HG02642 (cell line): ENCODE results near the gene NTHL1.
"Not testable (repeated sequence)": the region's sequence is repeated elsewhere in the genome, so short reads cannot be mapped to it uniquely, and the experiment has no call there.

Source experiments
- ATAC-seq: cut with Tn5 transposase; IDR thresholded peaks from one replicate; pipeline ENCODE4 v1.9.1; 2021; ENCODE audit warnings: mild to moderate bottlenecking; ENCODE audit not compliant: unreplicated experiment, poor library complexity

NTHL1 gene

DNA sequence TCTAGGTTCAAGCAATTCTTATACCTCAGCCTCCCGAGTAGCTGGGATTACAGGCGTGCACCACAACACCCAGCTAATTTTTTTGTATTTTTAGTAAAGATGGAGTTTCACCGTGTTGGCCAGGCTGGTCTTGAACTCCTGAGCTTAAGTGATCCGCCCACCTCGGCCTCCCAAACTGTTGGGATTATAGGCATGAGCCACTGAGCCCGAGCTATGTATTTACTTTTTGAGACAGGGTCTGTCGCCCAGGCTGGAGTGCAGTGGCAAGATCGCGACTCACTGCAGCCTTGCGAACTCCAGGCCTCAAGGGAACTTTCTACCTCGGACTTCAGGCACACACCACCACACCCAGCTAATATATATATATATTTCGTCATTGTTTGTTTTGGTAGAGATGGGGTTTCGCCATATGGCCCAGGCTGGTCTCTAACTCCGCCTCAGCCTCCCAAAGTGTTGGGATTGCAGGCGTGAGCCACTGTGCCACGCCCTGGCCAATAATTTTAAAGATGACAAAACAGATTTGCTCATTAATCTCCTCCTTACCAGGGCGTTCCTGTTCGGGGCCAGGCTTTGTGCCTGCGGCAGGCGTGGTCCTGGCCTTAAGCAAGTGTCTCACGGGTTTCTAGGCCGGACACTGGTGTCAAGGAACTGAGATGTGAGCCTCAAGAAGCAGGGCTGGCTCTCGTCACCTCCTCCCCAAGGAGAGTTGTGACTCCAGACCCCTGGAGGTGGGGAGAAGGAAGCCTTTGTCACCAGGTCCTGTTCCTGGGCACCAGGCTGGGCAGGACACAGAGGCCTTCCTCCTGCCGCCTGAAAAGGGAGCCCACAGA, 32.3 kb downstream of the NTHL1 start:
- ATAC-seq: no peak

DNA sequence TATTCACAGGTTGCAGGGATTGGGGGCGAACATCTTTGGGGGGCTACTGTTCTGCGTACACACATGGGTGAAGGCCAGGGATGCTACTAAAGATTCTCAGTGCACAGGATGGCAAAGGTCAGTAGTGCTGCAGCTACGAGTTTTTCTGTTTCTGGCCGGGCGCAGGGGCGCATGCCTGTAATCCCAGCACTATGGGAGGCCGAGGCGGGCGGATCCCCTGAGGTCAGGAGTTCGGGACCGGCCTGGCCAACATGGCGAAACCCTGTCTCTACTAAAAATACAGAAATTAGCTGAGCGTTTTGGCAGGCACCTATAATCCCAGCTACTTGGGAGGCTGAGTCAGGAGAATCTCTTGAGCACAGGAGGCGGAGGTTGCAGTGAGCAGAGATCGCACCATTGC, 34.1 kb downstream of the NTHL1 start:
- ATAC-seq: no peak

DNA sequence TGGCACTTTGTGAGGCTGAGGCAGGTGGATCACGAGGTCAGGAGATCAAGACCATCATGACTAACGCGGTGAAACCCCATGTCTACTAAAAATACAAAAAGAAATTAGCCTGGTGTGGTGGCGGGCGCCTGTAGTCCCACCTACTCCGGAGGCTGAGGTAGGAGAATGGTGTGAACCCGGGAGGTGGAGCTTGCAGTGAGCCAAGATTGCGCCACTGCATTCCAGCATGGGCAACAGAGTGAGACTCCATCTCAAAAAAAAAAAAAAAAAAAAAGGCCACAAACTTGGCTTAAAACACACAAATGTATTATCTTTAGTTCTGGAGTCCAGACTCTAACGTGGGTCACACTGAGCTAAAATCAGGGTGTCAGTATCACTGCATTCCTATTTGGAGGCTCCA, 35.9 kb downstream of the NTHL1 start:
- ATAC-seq: not testable (repeated sequence)

DNA sequence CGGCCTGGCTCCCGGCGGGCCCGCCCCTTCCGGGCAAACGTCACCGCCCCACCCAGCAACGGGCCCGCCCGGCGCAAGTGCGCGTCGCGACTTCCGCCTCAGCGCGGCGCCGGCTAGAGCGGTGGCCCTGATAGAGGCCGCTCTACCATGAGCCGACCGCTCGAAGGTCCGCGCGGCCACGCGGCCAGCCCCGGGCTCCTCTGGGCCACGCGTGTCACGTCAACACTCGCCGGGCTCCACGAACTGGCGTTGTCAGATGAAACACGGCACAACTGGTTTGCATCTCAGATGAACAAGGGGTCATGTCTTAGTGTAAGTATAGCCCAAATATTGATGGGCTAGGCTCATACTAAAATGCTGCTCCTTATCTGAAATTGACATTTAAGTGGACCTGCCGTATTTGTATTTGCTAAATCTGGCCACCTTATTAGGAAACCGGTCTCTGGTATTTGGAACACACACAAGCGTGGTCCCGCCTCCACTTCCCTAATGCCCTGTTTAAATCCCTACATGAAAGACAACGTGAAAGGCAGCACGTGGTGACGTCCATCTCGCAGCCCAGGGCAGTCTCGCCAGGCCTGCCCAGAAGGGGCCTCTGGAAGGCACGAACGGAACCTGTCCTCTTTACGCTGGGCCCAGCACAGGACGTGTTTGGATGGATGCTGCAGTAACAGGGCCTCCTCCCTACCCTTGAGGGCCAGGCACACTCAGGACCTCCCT, 37.7 kb downstream of the NTHL1 start, which contains the start of gene ZNF598:
TSS of gene ZNF598 (minus strand) at position 31 of the 720 bp plus-strand sequence.
- peak; percentile 84 for ATAC-seq

DNA sequence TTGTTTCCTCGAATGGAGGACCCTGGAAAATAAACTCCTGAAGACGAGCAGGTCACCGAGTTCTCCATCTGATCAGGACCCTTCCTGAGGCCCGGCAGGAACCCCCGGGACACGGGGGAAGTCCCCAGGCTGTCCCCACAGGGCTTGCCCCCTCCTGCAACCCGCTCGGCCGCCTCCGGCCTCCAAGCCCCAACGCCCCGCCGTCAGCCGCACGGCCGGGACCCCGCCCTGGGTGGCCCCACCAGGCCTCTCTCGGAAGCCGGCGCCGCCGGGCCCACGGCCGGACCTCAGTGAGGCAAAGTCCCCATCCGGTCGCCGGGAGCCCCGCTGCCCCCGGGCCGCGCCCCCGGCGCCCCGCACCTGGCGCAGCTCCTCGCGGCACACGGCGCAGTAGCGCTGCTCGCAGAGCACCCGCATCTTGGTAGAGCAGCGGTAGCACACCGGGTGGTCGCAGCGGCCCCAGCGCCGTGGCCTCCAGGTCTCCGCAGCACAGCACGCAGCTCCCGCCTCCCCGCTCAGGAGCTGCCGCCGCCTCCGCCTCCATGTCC, 38.4 kb downstream of the NTHL1 start:
- peak; percentile 36 for ATAC-seq

DNA sequence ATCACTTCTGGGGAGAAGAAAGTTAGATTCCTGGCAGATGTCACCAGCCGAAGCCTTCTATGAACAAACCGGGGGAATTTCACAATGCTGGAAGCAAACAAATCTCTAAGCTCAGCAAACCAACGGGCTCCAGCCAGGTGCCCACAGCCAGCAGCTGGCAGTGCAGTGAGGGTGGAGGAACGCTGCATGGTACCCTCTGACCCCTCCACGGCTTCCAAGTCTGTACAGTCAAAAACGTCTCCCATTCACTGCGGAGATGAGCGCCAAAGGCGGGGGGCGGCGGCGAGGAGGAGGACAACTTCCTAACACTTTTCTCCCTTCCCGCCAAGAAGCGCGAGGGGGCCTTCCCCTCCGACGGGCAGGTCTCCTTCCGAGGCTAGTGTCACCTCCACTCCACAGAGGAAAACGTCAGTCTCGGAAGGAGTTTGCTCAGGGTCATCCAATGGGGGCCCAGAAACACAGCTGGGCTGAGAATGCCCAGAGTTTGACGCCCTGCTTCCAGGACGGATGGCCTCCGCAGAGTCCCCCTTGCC, 38.9 kb downstream of the NTHL1 start:
- peak; percentile 4 for ATAC-seq

DNA sequence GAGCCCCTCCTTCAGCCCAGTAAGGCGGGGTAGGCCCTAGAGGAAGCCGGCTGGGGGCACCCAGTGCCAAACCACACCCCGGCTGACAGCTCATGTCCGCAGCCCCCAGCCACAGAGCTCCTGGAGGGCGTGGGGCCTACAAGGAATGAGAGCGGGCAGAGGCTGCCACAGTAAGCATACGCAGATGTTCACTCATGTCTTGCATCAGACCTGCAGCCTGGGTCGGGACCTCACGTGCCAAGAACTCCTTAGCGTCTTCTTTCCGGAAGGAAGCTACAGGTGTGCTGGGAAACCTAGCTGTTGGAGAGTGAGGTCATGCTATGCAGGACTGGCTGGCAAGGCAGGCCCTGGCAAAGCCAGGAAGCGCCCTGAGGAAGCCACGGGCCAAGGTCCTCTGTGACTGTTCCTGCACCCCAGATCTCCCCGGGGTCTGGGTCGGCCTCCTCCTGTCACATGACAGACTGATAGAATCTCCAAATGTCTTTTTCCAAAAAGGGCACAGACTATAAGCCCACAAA, 39.6 kb downstream of the NTHL1 start:
- ATAC-seq: no peak

DNA sequence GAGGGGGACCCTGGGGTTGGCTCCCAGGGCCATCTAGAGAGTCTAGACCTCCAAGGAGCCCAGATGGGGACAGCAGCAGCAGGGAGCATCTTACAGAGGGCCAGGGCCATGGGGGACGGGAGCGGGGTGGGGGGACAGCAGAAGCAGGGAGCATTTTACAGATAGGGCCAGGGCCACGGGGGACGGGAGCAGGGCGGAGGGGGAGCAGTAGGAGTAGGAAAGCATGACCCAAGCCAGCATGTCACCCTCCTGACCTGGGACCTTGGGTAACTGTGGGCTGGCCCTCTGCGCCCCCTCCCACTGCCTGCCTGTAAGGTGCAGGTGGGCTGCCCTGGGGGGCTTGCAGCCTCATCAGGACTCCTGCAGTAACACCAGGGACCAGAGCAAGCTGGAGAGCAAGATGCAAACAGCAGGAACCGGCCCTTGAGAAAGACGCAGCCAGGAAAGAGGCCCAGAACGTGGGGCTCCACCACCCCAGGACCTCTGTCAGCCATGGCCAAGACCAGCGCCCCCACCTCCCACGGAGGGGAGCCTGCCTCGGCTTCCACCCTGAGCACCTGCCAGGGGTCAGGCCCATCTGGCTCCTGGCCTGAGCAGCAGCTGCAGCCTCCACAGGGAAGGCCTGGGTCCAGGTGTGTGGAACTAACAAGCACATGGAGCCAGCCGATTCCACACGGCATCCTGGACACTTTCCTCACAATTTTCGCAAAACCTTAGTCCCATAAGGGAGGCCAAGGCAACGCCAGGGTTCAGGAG, 40.4 kb downstream of the NTHL1 start:
- no peak for ATAC-seq

DNA sequence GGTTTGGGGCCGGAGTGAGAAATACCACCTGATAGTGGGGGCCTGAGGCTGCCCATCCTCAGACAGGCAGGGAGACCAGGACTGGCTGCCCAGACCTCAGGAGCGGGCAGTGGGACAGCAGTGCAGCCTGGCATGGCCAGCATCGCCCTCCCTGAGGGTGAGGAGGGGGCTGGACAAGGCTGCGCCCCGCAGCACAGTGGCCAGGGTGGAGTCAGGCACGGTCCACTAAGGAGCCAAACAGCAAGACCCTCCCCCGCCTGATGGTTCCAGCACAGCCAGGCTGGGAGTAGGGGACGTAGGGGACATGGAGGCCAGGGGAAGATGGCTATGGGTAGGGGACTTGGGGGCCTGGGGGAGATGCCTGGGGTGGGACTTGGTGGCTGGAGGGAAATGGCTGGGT, 41.3 kb downstream of the NTHL1 start:
- no peak for ATAC-seq

DNA sequence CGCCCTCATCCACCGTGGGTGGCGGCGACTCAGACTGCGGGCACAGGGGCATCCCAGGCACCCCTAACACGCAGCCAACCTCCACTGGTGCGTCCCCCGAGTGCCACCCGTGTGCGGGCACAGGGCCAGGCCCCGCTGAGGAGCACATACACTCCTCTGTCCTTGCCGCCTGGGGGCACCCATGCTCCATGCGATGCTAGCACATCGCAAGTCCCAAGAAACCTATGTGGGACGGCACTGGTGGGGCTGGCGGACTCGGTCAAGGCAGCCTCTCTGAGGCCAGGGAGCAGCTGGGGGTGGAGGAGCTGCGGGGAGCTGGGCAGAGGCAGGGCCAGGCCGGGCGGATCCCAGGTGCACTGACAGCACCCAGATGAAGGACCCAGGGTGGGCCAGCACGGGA, 42.0 kb downstream of the NTHL1 start:
- ATAC-seq: no peak

DNA sequence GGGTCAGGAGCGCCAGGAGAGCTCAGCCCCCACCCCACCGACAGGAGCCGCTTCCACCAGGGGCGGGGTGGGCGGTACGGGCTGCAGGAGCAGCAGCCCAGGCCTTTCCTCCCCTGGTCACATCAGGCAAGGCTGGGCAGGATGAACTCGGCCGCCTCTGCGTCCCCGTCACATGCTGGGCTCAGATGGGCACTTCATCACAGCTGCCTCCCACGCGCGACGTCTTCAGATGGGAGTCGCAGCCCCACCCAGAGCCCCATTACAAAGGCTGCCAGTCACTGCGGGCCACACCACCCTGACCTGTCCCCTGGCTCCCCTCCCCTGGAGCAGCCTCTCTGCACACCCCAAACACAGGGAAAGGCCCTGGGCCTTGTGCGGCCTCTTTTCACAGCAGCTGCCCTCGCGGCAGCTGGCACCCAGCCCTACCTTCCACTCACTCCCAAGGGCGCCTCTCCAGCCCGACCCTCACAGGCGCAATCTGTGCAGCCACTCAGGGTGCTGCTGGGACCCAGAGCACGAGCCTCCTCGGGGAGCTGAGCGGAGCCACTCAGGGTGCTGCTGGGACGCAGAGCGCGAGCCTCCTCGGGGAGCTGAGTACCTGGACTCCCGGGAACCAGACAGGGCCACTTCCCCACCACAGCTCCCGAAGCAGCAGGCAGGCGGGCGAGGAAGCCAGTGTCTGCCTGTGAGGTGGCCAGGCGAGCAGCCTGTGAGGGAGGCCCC, 42.7 kb downstream of the NTHL1 start:
- no peak for ATAC-seq

DNA sequence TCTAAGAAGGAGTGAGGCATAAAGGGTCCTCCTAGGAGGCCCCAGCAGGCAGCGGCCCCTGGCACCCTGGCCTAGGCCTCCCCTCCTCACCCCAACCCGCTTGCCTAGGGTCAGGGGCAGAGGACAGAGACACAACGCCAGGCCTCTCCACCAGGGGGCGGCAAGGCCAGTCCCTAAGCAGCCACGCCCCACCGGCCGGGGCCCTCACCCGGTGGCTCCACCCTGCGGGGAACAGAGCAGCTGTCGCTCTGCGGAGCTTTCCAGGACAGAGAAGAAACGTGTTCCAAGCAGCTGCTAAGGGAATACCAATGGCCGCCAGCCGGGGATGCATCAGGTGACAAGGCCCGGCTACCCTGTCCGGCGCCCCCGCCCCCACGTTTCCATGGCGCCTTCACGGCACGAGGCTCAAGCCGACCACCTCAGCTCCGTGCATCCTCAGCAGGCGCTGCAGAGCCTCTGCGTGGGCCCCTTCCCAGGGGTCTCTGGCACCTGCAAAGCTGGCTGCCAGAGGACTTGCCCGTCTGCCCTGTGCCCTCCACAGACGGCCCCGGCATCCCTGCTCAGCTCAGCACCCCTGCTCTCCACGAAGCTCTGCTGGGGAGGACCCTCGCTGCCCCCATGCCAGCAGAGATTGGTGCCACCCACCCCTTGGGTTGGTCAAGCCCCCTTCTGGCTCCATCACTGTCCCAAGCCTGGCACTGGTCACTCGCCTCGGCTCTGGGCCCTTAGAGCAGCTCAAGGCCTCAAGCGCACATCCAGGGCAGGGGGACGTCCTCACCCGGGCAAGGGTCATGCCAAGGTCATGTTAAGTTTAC, 43.6 kb downstream of the NTHL1 start:
- ATAC-seq: peak; percentile 67

DNA sequence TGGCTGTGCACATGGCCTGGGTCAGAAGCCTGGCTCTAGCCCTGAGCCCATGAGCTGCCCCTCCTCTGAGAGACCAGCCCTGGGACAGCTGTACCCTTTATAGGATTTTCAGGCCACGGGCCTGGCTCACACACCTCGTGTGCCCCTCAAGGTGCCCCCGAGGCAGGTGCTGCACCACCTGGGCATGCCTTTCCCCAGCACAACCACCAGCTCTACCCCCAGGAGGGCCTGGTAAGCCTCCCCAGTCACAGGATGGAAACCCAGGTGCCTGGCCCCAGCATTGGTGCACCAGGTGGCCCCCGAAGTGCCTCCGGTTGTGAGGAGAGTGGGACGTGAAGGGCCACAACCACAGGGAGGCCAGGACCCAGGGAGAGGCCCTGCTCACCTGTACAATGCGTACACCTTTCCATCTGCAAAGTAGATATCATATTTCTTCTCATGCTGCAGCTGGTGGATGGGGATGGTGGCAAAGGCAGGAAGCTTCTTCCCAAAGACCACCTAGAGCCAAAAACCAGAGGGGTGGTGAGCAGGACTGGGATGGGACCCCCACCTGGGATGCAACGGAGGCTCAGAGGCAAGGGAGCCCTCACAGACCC, 44.3 kb downstream of the NTHL1 start:
- ATAC-seq: no peak

DNA sequence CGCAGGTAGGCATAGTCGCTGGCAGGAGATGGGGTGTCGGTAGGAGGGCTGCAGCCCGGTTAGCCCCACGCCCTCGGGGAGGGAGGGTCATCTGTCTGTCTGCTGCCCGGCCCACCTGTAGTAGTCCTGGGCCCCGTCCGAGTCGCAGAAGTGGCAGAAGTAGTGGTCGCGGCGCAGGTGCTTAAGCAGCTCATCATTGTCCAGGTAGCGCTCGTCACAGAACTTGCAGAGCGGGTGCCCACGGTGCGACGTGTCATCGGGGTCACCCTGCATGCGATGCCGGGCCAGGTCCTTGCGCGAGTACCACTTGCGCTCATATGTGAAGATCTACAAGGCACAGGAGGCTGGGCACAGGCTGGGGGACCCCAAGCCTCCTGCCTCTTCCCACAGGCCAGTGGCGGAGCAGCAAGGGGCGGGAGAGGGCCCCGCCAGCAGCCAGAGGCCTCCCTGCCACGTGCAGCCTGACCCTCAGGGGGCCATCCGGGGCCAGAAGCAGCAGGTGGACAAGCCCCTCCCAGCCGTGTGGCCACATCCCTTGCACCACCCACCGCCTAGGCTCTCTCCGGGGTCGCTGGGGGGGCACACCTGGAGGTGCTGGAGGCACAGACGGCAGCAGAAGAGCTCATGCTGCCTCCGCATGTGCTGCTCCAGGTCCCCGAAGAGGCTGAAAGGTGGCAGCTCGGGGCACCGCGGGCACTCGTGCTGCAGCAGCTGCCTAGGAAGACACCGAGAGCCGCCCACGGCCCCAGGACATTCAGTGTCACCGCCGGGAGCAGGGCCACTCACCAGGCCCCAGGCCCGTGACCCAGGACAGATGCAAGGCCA, 45.0 kb downstream of the NTHL1 start:
- ATAC-seq: no peak

DNA sequence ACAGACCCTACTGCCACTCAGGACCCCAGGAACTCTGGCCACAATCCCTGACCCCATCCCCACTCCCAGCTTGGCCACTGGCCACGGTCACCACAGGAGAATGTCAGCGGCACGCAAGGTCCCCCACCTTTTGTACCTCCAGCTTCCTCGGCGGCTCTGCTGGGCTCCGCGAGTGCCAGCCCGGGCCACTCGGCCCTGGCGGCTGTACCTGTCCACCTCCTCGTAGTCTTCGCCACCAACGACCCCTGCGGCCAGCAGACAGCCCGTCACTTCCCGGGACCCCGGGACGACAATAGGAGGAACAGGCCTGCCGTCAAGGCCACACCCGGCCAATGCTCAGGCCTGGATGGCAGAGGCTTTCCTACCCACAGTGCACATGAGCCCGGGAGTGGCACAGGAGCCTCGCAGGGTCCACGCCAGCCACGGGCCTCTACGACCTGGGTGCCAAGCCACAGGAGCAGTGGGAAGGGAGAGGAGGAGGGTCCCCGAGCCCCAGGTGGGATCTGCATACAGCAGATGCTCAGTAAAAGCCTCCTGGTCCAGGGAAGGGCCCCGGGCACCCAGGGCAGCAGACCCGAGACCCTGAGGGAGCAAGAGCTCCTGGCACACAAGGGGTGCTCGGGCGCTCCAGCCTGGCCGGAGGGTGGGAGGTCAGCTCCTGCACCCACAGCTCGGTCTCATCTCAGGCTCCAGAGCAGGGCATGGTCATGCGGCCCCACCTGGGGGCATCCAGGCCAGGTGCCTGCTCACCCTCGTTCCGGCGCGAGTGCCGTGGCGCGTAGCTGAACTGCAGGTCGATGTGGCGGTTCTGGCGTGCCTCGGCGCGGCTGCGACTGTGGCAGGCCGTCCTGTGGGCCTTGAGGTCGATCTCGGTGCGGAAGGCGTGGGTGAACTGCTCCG, 45.9 kb downstream of the NTHL1 start:
- no peak for ATAC-seq

DNA sequence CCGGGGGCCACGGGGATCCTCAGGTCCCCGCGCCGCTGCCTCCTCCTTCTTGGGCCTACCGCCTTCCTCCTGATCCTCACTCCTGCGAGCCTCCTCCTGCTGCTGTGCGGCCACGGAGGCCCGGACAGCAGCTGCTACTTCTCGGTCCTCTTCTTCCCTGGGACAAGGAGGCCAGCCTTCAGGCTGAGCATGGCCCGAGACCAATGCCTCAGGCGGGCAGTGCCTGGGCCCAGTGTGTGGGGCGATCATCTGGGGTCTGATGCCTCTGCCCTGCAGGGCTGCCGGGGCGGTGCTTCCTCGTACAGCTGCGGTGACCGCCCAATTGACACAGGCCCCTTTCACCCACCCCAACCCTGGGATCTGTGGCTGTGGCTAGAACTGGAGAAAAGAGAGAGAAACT, 46.6 kb downstream of the NTHL1 start:
- no peak for ATAC-seq
